ENCODE data around the gene DLG4. TPM values are rescaled to one million over a fixed set of nuclear protein-coding genes. Genes with fewer than 3 reads are reported as not detected.

Gene DLG4
- total and polyA plus RNA-seq, 2 donors (not counting 1 experiment from before 2014, with no cell fraction given) = 2.0 to 12.5 TPM

DNA sequence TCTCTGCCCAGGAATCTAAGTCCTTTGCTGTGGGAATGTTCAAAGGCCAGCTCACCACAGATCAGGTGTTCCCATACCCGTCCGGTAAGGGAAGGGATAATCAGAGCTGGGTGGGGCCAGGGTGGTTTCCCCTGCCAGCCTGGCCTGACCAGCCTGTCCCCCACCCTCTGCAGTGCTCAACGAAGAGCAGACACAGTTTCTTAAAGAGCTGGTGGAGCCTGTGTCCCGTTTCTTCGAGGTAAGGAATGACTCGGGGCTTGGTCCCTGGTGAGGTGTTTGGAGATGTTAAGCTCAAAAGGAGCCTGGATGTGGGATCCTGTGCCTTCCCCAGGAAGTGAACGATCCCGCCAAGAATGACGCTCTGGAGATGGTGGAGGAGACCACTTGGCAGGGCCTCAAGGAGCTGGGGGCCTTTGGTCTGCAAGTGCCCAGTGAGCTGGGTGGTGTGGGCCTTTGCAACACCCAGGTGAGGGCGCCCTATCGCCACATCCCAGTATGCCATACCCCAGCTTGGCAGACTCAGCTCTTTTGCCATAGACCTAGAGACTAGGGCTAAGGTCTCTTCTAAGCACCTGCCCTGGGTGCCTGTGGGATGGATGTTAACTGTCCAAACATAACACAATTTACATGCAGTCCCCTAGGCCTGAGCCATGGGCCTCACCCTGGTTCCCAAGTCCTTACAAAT lies 1.1 kb upstream of the DLG4 start:
- peak; percentile 34 for ATAC-seq (ENCODE audit: low read depth)
- Histone ChIP-seq H3K79me2 (ENCODE audit: control insufficient read depth, insufficient read depth, low read length) (peaks cover 7% of the 10 kb centered on the region), H4K20me1 (ENCODE audit: control insufficient read depth, insufficient read depth, low read length, poor library complexity, severe bottlenecking) (no peaks in the 10 kb centered on the region), H3K27me3 (replicated peaks in 1 of 4; ENCODE audit: control extremely low read depth in 1 of 4, control insufficient read depth in 3 of 4, insufficient read depth in 4 of 4, low read length in 3 of 4) (no peaks in the 10 kb centered on the region), H3K4me3 (ENCODE audit: control extremely low read depth in 1 of 5, extremely low read depth in 1 of 5, insufficient read depth in 1 of 5, low read depth in 2 of 5, low read length in 4 of 5) (peak overlapping the region; percentile 31 to 86 (median 80)), H3K4me2 (replicated peaks; ENCODE audit: low read depth, low read length, poor library complexity, severe bottlenecking) (peak overlapping the region; percentile 94), H2AFZ (ENCODE audit: insufficient read depth, low read depth, low read length, poor library complexity, severe bottlenecking) (peak overlapping the region; percentile 86), H3K36me3 (replicated peaks in 1 of 2; ENCODE audit: control extremely low read depth in 1 of 2, control insufficient read depth in 1 of 2, extremely low read depth in 1 of 2, insufficient read depth in 2 of 2, low read length in 1 of 2) (peaks cover 0 to 32% of the 10 kb centered on the region in 2 experiments), H3K4me1 (ENCODE audit: control insufficient read depth in 2 of 2, insufficient read depth in 2 of 2, low read length in 2 of 2) (peaks cover 18 to 41% of the 10 kb centered on the region in 2 donors), H3K27ac (ENCODE audit: low read length in 2 of 2) (peak overlapping the region; percentile 28 to 78), H3K9me3 (ENCODE audit: control extremely low read depth in 1 of 3, control insufficient read depth in 2 of 3, insufficient read depth in 1 of 3, low read length in 2 of 3) (no peaks in the 10 kb centered on the region), H3K9ac (ENCODE audit: low read length) (peak overlapping the region; percentile 83)
- peak; percentile 77 for DNase-seq
- TF ChIP-seq EZH2 (IDR thresholded peaks at IDR 0.05; ENCODE audit: borderline replicate concordance, insufficient read depth, low read depth, low read length, poor library complexity, severe bottlenecking) = no peak
- TF ChIP-seq, protein P1, sequence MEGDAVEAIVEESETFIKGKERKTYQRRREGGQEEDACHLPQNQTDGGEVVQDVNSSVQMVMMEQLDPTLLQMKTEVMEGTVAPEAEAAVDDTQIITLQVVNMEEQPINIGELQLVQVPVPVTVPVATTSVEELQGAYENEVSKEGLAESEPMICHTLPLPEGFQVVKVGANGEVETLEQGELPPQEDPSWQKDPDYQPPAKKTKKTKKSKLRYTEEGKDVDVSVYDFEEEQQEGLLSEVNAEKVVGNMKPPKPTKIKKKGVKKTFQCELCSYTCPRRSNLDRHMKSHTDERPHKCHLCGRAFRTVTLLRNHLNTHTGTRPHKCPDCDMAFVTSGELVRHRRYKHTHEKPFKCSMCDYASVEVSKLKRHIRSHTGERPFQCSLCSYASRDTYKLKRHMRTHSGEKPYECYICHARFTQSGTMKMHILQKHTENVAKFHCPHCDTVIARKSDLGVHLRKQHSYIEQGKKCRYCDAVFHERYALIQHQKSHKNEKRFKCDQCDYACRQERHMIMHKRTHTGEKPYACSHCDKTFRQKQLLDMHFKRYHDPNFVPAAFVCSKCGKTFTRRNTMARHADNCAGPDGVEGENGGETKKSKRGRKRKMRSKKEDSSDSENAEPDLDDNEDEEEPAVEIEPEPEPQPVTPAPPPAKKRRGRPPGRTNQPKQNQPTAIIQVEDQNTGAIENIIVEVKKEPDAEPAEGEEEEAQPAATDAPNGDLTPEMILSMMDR (IDR thresholded peaks at IDR 0.05) = peak; percentile 54
- Mint-ChIP-seq H3K9me3 (ENCODE audit: insufficient read depth) (no peaks in the 10 kb centered on the region), H3K27me3 (no peaks in the 10 kb centered on the region), H3K4me1 (peaks cover 44% of the 10 kb centered on the region), H3K4me3 (peak overlapping the region; percentile 97), H3K27ac (peak overlapping the region; percentile 93)
- POLR2A ChIA-PET = interaction anchor here (0.5 to 9.1 kb wide), 7 partner anchors 17 to 224 kb away, joined by 3 to 157 read pairs (median 3); partner anchors contain the start of genes CTDNEP1, DVL2, ELP5 and GABARAP
- CTCF ChIA-PET = interaction anchor here (0.7 to 3.8 kb wide), 17 partner anchors 9 to 216 kb away, joined by 3 to 47 read pairs (median 5); partner anchors contain the start of genes ACAP1, DVL2, GABARAP and PHF23
- intact Hi-C loops (cut with micrococcal nuclease) = loop anchor here (1.0 to 2.0 kb wide), 2 partner anchors 60 to 76 kb away; no protein-coding TSS in a partner anchor
- WGBS (ENCODE audit: insufficient coverage) = 42% methylated on average over 10 of the region's 11 CpGs

Measured in B cell (primary cell).